Right lobe of liver (tissue), 6 donors: ENCODE results near the gene APC2. TPM values are rescaled to one million over a fixed set of nuclear protein-coding genes. Genes with fewer than 3 reads are reported as not detected.

Source experiments
- ATAC-seq, 4 donors: fragments of 200-7000 bp; cut with Tn5 transposase; one replicate each; pipeline ENCODE4 v1.9.1; 2020; ENCODE audit warnings: mild to moderate bottlenecking in 4 of 4, moderate library complexity in 4 of 4
- DNase-seq, 3 donors: peaks; one replicate each; pipeline ENCODE4 v3.0.0-alpha.2; 2020
- H3K27ac ChIP-seq, 3 donors: fragments of 200-600 bp; one replicate each; pipeline ENCODE4 v1.8.0; 2022
- H3K27me3 ChIP-seq, 2 donors: fragments of 200-600 bp; one replicate each; pipeline ENCODE4 v1.8.0; 2022
- H3K36me3 ChIP-seq, 4 donors: fragments of 200-600 bp; sonication (generic) in 1 of 4; one replicate each; pipeline versions ENCODE4 v1.5.1 to v1.8.0; 2017 to 2022; ENCODE audit warnings: control low read depth in 1 of 4
- H3K4me1 ChIP-seq, 4 donors: fragments of 200-600 bp; sonication (generic) in 1 of 4; one replicate each; pipeline versions ENCODE4 v1.5.1 to v1.8.0; 2017 to 2022; ENCODE audit warnings: control low read depth in 1 of 4
- H3K4me3 ChIP-seq, 3 donors: fragments of 200-600 bp; one replicate each; pipeline ENCODE4 v1.8.0; 2022
- H3K9me3 ChIP-seq, 4 donors: fragments of 200-600 bp; sonication (generic) in 1 of 4; one replicate each; pipeline versions ENCODE4 v1.5.1 to v1.8.0; 2017 to 2022; ENCODE audit warnings: control low read depth in 1 of 4
- POLR2A ChIP-seq: fragments of 450-650 bp; IDR thresholded peaks from one replicate; pipeline ENCODE4 v1.6.1; 2017; ENCODE audit warnings: antibody characterized with exemption, mild to moderate bottlenecking
- WGBS: methylation state at CpG from one replicate; pipeline ENCODE4 v1.1.6; 2018; ENCODE audit warnings: low coverage, low lambda C conversion rate; ENCODE audit not compliant: insufficient coverage; ENCODE audit errors: missing lambda C conversion rate; 5-methylcytosine and 5-hydroxymethylcytosine counted together
- intact Hi-C, 2 donors: fragments of 100-400 bp; cut with DNase I; formaldehyde crosslinking; loops; one replicate each; pipeline versions ENCODE4 v1.11.2 to v1.14.1; 2022
- total RNA-seq, 6 experiments: library from RNA; depleted of rRNA in 2 of 6; stranded (reverse); fragments of >200 nt in 2 of 6; fragmentation: NEBNext Ultra II Directional in 3 of 6; extraction: Animal tissue kit (Norgen Biotek cat#: 25700) in 3 of 6; gene quantifications; one replicate each; pipeline versions ENCODE4 v1.1.0 to v1.2.4, GENCODE V29; 2016 to 2023
- TF ChIP-seq, protein P1 (sequence below), 4 donors: fragments of 200-600 bp in 3 of 4; fragments of 450-650 bp in 1 of 4; IDR thresholded peaks; one replicate each; pipeline versions ENCODE4 v1.5.1 to v1.8.0; 2016 to 2022; ENCODE audit warnings: antibody characterized with exemption in 4 of 4, mild to moderate bottlenecking in 2 of 4
- donor health status: DM: no; HTN: yes; CAD: no.
- donor health status: DM: no; HTN: no; CAD: no.
- donor health status: DM: no; HTN: no; CAD: no.
- donor health status: DM: no; HTN: yes; CAD: no.
- donor health status: DM: no; HTN: yes; CAD: no.

Gene APC2
- total RNA-seq, 6 experiments from 2014 or later: 0.06 to 0.13 (median 0.06) TPM; not detected in 3

DNA sequence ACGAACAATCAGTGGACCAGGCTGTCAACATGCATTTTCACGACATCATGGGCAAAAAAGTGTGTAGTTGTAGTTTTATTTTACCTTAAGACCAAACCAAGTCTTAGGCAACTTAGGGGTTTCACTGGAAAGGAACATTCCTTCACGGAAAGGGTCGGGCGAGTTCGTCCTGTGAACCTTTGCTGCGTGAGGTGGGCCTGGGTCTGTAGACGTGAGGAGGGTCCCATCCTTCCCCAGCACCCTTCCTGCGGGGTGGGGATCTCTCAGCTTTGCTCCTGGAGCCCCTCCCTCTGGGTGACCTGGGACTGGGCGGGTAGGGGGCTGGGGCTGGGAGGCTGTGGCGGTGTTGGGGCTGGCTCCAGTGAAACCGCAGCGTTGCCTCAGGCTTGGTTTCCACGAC, 24.0 kb upstream of the APC2 start:
- DNase-seq (no peak), ATAC-seq (no peak)
- WGBS: 93% methylated on average over 9 of the region's 14 CpGs
- Histone ChIP-seq H3K4me1 (peaks cover 0 to 21% (median 11%) of the 10 kb centered on the region in 4 donors), H3K27ac (no peak overlapping the region), H3K36me3 (peaks cover 0 to 47% (median 16%) of the 10 kb centered on the region in 4 donors), H3K27me3 (no peaks in the 10 kb centered on the region), H3K9me3 (no peaks in the 10 kb centered on the region), H3K4me3 (no peak overlapping the region)
- TF ChIP-seq, protein P1, sequence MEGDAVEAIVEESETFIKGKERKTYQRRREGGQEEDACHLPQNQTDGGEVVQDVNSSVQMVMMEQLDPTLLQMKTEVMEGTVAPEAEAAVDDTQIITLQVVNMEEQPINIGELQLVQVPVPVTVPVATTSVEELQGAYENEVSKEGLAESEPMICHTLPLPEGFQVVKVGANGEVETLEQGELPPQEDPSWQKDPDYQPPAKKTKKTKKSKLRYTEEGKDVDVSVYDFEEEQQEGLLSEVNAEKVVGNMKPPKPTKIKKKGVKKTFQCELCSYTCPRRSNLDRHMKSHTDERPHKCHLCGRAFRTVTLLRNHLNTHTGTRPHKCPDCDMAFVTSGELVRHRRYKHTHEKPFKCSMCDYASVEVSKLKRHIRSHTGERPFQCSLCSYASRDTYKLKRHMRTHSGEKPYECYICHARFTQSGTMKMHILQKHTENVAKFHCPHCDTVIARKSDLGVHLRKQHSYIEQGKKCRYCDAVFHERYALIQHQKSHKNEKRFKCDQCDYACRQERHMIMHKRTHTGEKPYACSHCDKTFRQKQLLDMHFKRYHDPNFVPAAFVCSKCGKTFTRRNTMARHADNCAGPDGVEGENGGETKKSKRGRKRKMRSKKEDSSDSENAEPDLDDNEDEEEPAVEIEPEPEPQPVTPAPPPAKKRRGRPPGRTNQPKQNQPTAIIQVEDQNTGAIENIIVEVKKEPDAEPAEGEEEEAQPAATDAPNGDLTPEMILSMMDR (IDR thresholded peaks at IDR 0.05): no peak
- no peak for TF ChIP-seq POLR2A
- intact Hi-C loops: no loop called here

DNA sequence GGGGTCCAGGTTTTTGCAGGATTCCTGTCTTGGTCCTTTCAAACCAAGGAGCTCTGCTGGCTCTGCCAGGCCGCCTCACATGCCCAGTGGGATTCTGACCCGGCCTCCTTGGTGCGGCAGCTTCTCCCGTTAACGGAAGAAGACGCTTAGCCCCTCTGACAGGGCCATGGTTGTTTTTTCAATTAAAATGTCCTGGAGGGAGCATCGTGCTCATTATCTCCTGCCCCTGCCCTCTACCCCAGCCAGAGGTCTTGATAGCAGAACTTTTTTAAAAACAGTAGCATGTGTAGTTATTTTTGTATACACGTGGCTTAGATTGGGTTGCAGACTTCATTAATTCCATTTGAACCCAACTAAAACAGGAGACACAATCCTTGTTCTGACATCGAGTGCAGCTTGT, 23.2 kb upstream of the APC2 start:
- Histone ChIP-seq H3K4me1 (peaks cover 0 to 21% (median 11%) of the 10 kb centered on the region in 4 donors), H3K27me3 (no peaks in the 10 kb centered on the region), H3K4me3 (no peak overlapping the region), H3K9me3 (no peaks in the 10 kb centered on the region), H3K36me3 (peaks cover 0 to 43% (median 12%) of the 10 kb centered on the region in 4 donors), H3K27ac (no peak overlapping the region)
- TF ChIP-seq, protein P1 (IDR thresholded peaks at IDR 0.05): no peak
- TF ChIP-seq POLR2A: no peak
- no peak for DNase-seq
- intact Hi-C loops: no loop called here
- 75% methylated on average over 3 of the region's 9 CpGs for WGBS
- no peak for ATAC-seq

DNA sequence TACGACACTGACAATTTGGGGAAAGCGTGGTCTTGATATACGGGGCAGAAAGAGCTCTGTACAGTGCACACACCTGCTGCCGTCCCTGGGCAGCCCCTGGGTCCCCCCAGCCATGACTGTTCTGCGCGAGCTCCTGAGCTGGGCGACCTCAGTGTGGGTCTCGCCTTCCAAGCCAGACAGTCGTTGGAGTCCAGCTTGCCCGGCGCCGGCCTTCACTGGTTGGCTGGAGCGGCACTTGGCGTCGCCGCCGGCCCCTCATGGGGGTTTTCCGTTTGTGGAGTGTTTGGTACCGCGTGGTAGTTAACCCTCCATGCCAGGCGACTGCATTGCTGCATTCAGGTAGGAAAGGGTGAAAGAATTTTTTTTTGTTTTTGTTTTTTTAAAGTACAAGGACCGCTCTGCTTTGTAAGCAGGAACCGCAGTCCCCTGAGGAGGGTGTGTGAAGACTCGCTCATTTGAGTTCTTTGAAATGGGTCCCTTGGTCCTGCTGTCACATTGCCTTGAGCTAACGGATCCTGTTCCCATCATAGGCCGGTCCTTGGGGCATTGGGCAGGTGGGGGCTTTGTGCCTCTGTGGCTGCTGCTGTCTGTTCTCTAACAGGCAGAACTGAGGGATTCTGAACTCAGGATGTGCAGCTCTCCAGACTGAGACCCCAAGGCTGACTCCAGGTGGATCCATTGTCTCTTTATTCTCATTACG, 22.6 kb upstream of the APC2 start:
- 84% methylated on average over 12 of the region's 27 CpGs for WGBS
- Histone ChIP-seq H3K4me3 (no peak overlapping the region), H3K4me1 (peaks cover 0 to 21% (median 11%) of the 10 kb centered on the region in 4 donors), H3K27ac (no peak overlapping the region), H3K9me3 (no peaks in the 10 kb centered on the region), H3K36me3 (peaks cover 0 to 44% (median 10%) of the 10 kb centered on the region in 4 donors), H3K27me3 (no peaks in the 10 kb centered on the region)
- ATAC-seq (no peak), DNase-seq (no peak)
- no peak for TF ChIP-seq POLR2A
- TF ChIP-seq, protein P1 (IDR thresholded peaks at IDR 0.05): no peak
- intact Hi-C loops: no loop called here

DNA sequence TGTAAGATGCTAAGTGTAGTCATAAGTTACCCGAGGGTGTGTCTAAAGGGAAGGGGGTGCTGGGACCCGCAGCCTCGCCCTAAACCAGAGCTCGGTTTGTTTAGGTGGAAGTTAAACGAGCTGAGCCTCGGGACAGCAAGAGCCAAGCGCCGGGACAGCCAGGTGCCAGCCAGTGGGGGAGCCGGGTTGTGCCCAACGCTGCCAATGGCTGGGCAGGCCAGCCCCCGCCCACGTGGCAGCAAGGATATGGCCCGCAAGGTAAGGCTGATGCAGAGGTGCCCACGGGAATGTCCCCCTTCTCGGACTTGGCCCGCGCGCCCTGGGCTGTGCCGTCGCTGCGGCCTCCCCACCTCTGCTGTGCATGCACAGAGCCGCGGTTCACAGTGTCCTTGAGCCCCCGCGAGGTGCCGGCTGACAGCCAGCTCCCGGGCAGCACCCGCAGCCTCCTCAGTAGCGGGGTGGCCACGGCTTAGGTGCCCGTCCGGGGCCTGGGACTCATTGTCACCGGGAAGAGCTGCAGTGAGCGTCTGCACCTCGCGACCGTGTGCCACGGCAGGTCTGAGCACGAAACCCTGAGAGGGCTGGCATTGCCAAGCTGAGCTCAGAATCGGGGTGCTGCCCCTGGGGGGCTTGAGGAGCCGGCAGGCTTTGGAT, 21.1 kb upstream of the APC2 start:
- Histone ChIP-seq H3K9me3 (no peaks in the 10 kb centered on the region), H3K36me3 (peaks cover 0 to 50% (median 14%) of the 10 kb centered on the region in 4 donors), H3K27me3 (no peaks in the 10 kb centered on the region), H3K27ac (no peak overlapping the region), H3K4me1 (peaks cover 0 to 12% (median 11%) of the 10 kb centered on the region in 4 donors), H3K4me3 (no peak overlapping the region)
- TF ChIP-seq, protein P1 (IDR thresholded peaks at IDR 0.05): no peak
- TF ChIP-seq POLR2A: no peak
- DNase-seq (no peak), ATAC-seq (no peak)
- intact Hi-C loops: no loop called here
- WGBS: 72% methylated on average over 9 of the region's 41 CpGs
